B cell (primary cell): ENCODE measurements around the gene KCNQ1OT1. TPM values are rescaled to one million over a fixed set of nuclear protein-coding genes. Genes with fewer than 3 reads are reported as not detected.

Experiments used
- ATAC-seq: fragments of 200-7000 bp; cut with Tn5 transposase; one replicate; pipeline ENCODE4 v1.10.0; 2021; ENCODE audit warnings: low read depth, mild to moderate bottlenecking, moderate number of reproducible peaks, moderate library complexity
- CTCF ChIA-PET: fragments of 350-600 bp; sonication (Branson Sonifier 250); formaldehyde crosslinking; loops from one replicate; lab custom pipeline; 2021; ENCODE audit warnings: antibody characterized with exemption, inconsistent platforms; lab: Charles Lee
- POLR2A ChIA-PET: fragments of 350-600 bp; sonication (Branson Sonifier 250); formaldehyde crosslinking; loops from one replicate; lab custom pipeline; 2021; ENCODE audit warnings: antibody characterized with exemption; lab: Charles Lee
- DNase-seq: peaks from one replicate; pipeline ENCODE4 v3.0.0; 2013
- H2AFZ ChIP-seq: 2 replicates; pipeline ENCODE4 v1.6.1; 2012; ENCODE audit warnings: mild to moderate bottlenecking, low read depth, low read length; ENCODE audit not compliant: insufficient read depth, poor library complexity, severe bottlenecking
- H3K27ac ChIP-seq, 2 donors: 1 replicate in 1 of 2; 2 replicates in 1 of 2; pipeline ENCODE4 v1.5.1; 2012 to 2013; ENCODE audit warnings: low read length in 2 of 2, mild to moderate bottlenecking in 2 of 2, moderate library complexity in 1 of 2
- H3K27me3 ChIP-seq, 4 experiments: fragments of 200-600 bp in 1 of 4; sonication (generic) in 1 of 4; replicated peaks in 1 of 4; 1 replicate in 2 of 4; 2 replicates in 2 of 4; pipeline versions ENCODE4 v1.6.1 to v1.7.0; 2013 to 2016; ENCODE audit warnings: low read length in 3 of 4, mild to moderate bottlenecking in 2 of 4, mixed read lengths in 1 of 4, moderate library complexity in 1 of 4; ENCODE audit not compliant: insufficient read depth in 4 of 4, control insufficient read depth in 3 of 4; ENCODE audit errors: control extremely low read depth in 1 of 4
- H3K36me3 ChIP-seq, 2 experiments: replicated peaks in 1 of 2; 1 replicate in 1 of 2; 2 replicates in 1 of 2; pipeline versions ENCODE4 v1.6.1 to v1.7.1; 2013; ENCODE audit warnings: low read length in 1 of 2; ENCODE audit not compliant: insufficient read depth in 2 of 2, control insufficient read depth in 1 of 2; ENCODE audit errors: control extremely low read depth in 1 of 2, extremely low read depth in 1 of 2
- H3K4me1 ChIP-seq, 2 donors: fragments of 200-600 bp in 1 of 2; sonication (generic) in 1 of 2; 1 replicate in 1 of 2; 2 replicates in 1 of 2; pipeline versions ENCODE4 v1.5.1 to v1.6.1; 2013 to 2017; ENCODE audit warnings: low read length in 2 of 2; ENCODE audit not compliant: control insufficient read depth in 2 of 2, insufficient read depth in 2 of 2
- H3K4me2 ChIP-seq: replicated peaks from 2 replicates; pipeline ENCODE3; 2012; ENCODE audit warnings: mild to moderate bottlenecking, low read depth, low read length; ENCODE audit not compliant: poor library complexity, severe bottlenecking
- H3K4me3 ChIP-seq, 5 experiments: fragments of 200-600 bp in 1 of 5; sonication (generic) in 1 of 5; 1 replicate in 3 of 5; 2 replicates in 2 of 5; pipeline versions ENCODE4 v1.5.1 to v1.7.0; 2011 to 2016; ENCODE audit warnings: low read length in 4 of 5, mild to moderate bottlenecking in 4 of 5, low read depth in 2 of 5, control low read depth in 1 of 5, moderate library complexity in 1 of 5; ENCODE audit not compliant: insufficient read depth in 1 of 5; ENCODE audit errors: control extremely low read depth in 1 of 5, extremely low read depth in 1 of 5
- H3K79me2 ChIP-seq: fragments of 200-600 bp; sonication (generic); one replicate; pipeline ENCODE4 v1.6.0; 2016; ENCODE audit warnings: low read length; ENCODE audit not compliant: control insufficient read depth, insufficient read depth
- H3K9ac ChIP-seq: fragments of 200-600 bp; sonication (generic); 2 replicates; pipeline ENCODE4 v1.6.1; 2017; ENCODE audit warnings: mild to moderate bottlenecking, low read length, moderate library complexity
- H3K9me3 ChIP-seq, 3 donors: one replicate each; pipeline versions ENCODE4 v1.6.1 to v1.7.1; 2013; ENCODE audit warnings: low read length in 2 of 3; ENCODE audit not compliant: control insufficient read depth in 2 of 3, insufficient read depth in 1 of 3; ENCODE audit errors: control extremely low read depth in 1 of 3
- H4K20me1 ChIP-seq: 2 replicates; pipeline ENCODE4 v1.6.0; 2012; ENCODE audit warnings: mild to moderate bottlenecking, low read length; ENCODE audit not compliant: insufficient read depth, control insufficient read depth, poor library complexity, severe bottlenecking
- H3K27ac Mint-ChIP-seq: one replicate; pipeline ENCODE4 v1.8.0; 2021; ENCODE audit warnings: mixed read lengths
- H3K27me3 Mint-ChIP-seq: one replicate; pipeline ENCODE4 v1.8.0; 2021; ENCODE audit warnings: mixed read lengths
- H3K4me1 Mint-ChIP-seq: one replicate; pipeline ENCODE4 v1.8.0; 2021; ENCODE audit warnings: mixed read lengths
- H3K4me3 Mint-ChIP-seq: one replicate; pipeline ENCODE4 v1.8.0; 2021; ENCODE audit warnings: mixed read lengths
- H3K9me3 Mint-ChIP-seq: one replicate; pipeline ENCODE4 v1.8.0; 2022; ENCODE audit warnings: mixed read lengths; ENCODE audit not compliant: insufficient read depth
- CTCF ChIP-seq: fragments of 200-600 bp; IDR thresholded peaks from one replicate; pipeline ENCODE4 v1.8.0; 2022; ENCODE audit warnings: antibody characterized with exemption, mild to moderate bottlenecking
- EZH2 ChIP-seq: IDR thresholded peaks from 2 replicates; pipeline ENCODE4 v1.6.1; 2012; ENCODE audit warnings: borderline replicate concordance, low read depth, mild to moderate bottlenecking, moderate library complexity, low read length; ENCODE audit not compliant: insufficient read depth, poor library complexity, severe bottlenecking
- WGBS: methylation state at CpG from one replicate; pipeline ENCODE4 v1.1.5; 2013; ENCODE audit warnings: missing lambda C conversion rate; ENCODE audit not compliant: insufficient coverage; 5-methylcytosine and 5-hydroxymethylcytosine counted together
- intact Hi-C: fragments of 100-400 bp; cut with micrococcal nuclease; formaldehyde crosslinking; loops from one replicate; pipeline ENCODE4 v1.10.0; 2022
- polyA plus RNA-seq: library from polyadenylated mRNA; depleted of rRNA; stranded (reverse); fragments of >200 nt; gene quantifications from 2 replicates; pipeline ENCODE4 v1.2.3, GENCODE V29; 2012
- total RNA-seq, 2 donors: library from RNA; stranded (reverse); fragments of 120-200 nt in 1 of 2; gene quantifications; 1 replicate in 1 of 2; 2 replicates in 1 of 2; pipeline versions ENCODE4 v1.2.3 to v1.2.4, GENCODE V29; 2013 to 2022

KCNQ1OT1 gene
- total and polyA plus RNA-seq, 2 donors (not counting 1 experiment from before 2014, with no cell fraction given), result 0.03 to 0.89 TPM

- H4K20me1 ChIP-seq, result peaks cover 6% of the 10 kb centered on the region
- H3K27me3 Mint-ChIP-seq, result no peaks in the 10 kb centered on the region
- no peak for TF ChIP-seq EZH2
- no peak for TF ChIP-seq CTCF
- H3K27me3 ChIP-seq, result no peaks in the 10 kb centered on the region
- ChIA-PET CTCF (no interaction called here), POLR2A (no interaction called here)
- H3K9me3 Mint-ChIP-seq, result no peaks in the 10 kb centered on the region
- no peaks in the 10 kb centered on the region for H3K79me2 ChIP-seq
- DNase-seq (no peak), ATAC-seq (no peak)
- H3K4me1 Mint-ChIP-seq, result peaks cover 7% of the 10 kb centered on the region
- no peak overlapping the region for H3K27ac Mint-ChIP-seq
- WGBS, result 0% methylated on average over 1 of the region's 1 CpG
- H3K4me3 ChIP-seq, result no peak overlapping the region
- H2AFZ ChIP-seq, result no peak overlapping the region
- no peak overlapping the region for H3K4me3 Mint-ChIP-seq
- H3K9ac ChIP-seq, result no peak overlapping the region
- intact Hi-C loops, result no loop called here
- H3K4me2 ChIP-seq, result no peak overlapping the region
- H3K27ac ChIP-seq, result no peak overlapping the region
- H3K36me3 ChIP-seq, result peaks cover 0 to 12% of the 10 kb centered on the region in 2 experiments
- peaks cover 0 to 6% (median 0%) of the 10 kb centered on the region in 3 donors for H3K9me3 ChIP-seq
- no peaks in the 10 kb centered on the region for H3K4me1 ChIP-seq
Measured at GRCh38 chr11:2670541-2671100, 29.2 kb downstream of the KCNQ1OT1 start.

- TF ChIP-seq EZH2, result no peak
- TF ChIP-seq CTCF, result no peak
- no peak for ATAC-seq
- H3K27ac Mint-ChIP-seq, result no peak overlapping the region
- Histone ChIP-seq H4K20me1 (peaks cover 6% of the 10 kb centered on the region), H3K27me3 (no peaks in the 10 kb centered on the region), H3K27ac (no peak overlapping the region), H3K4me1 (no peaks in the 10 kb centered on the region), H3K79me2 (no peaks in the 10 kb centered on the region), H2AFZ (no peak overlapping the region), H3K4me2 (no peak overlapping the region), H3K36me3 (peaks cover 0 to 16% of the 10 kb centered on the region in 2 experiments), H3K9ac (no peak overlapping the region), H3K9me3 (peaks cover 0 to 6% (median 0%) of the 10 kb centered on the region in 3 donors), H3K4me3 (no peak overlapping the region)
- POLR2A ChIA-PET, result no interaction called here
- peaks cover 7% of the 10 kb centered on the region for H3K4me1 Mint-ChIP-seq
- CTCF ChIA-PET, result no interaction called here
- WGBS, result 95% methylated on average over 7 of the region's 8 CpGs
- no peaks in the 10 kb centered on the region for H3K27me3 Mint-ChIP-seq
- intact Hi-C loops, result no loop called here
- no peaks in the 10 kb centered on the region for H3K9me3 Mint-ChIP-seq
- no peak overlapping the region for H3K4me3 Mint-ChIP-seq
- no peak for DNase-seq
Measured at GRCh38 chr11:2669634-2670469, 29.9 kb downstream of the KCNQ1OT1 start.
